Parathyroid adenoma (tissue), 2 donors: ENCODE measurements around the gene KRTAP3-2.
A peak's percentile ranks its signal among the peaks of the same experiment; 100 is the strongest.

Source experiments
- H2AFZ ChIP-seq: fragments of 300-600 bp; sonication (generic); one replicate; pipeline ENCODE4 v1.7.0; 2017; ENCODE audit warnings: antibody characterized with exemption, mild to moderate bottlenecking
- H3K27ac ChIP-seq: fragments of 300-600 bp; sonication (generic); one replicate; pipeline ENCODE4 v1.7.0; 2017
- H3K27me3 ChIP-seq: fragments of 300-600 bp; sonication (generic); one replicate; pipeline ENCODE4 v1.7.0; 2017; ENCODE audit warnings: low read length; ENCODE audit not compliant: control insufficient read depth, insufficient read depth
- H3K36me3 ChIP-seq: fragments of 300-600 bp; sonication (generic); one replicate; pipeline ENCODE4 v1.7.0; 2017; ENCODE audit warnings: low read length; ENCODE audit not compliant: control insufficient read depth, insufficient read depth
- H3K4me1 ChIP-seq: fragments of 300-600 bp; sonication (generic); one replicate; pipeline ENCODE4 v1.7.0; 2017; ENCODE audit warnings: control low read depth
- H3K4me2 ChIP-seq: fragments of 300-600 bp; sonication (generic); one replicate; pipeline ENCODE4 v1.7.0; 2017; ENCODE audit warnings: low read length
- H3K4me3 ChIP-seq: fragments of 300-600 bp; sonication (generic); one replicate; pipeline ENCODE4 v1.7.0; 2017; ENCODE audit warnings: low read depth, low read length
- H3K79me2 ChIP-seq: fragments of 300-600 bp; sonication (generic); one replicate; pipeline ENCODE4 v1.7.0; 2017; ENCODE audit warnings: control low read depth
- H3K9ac ChIP-seq: fragments of 300-600 bp; sonication (generic); one replicate; pipeline ENCODE4 v1.7.0; 2017; ENCODE audit warnings: mild to moderate bottlenecking
- H3K9me3 ChIP-seq: fragments of 300-600 bp; sonication (generic); one replicate; pipeline ENCODE4 v1.7.0; 2017; ENCODE audit warnings: low read length; ENCODE audit not compliant: control insufficient read depth
- TF ChIP-seq, protein P1 (sequence below): fragments of 300-600 bp; sonication (generic); IDR thresholded peaks from one replicate; pipeline ENCODE4 v1.7.0; 2017; ENCODE audit warnings: antibody characterized with exemption, mild to moderate bottlenecking
- donor health status: primary hyperparathyroidism.

KRTAP3-2 gene

DNA sequence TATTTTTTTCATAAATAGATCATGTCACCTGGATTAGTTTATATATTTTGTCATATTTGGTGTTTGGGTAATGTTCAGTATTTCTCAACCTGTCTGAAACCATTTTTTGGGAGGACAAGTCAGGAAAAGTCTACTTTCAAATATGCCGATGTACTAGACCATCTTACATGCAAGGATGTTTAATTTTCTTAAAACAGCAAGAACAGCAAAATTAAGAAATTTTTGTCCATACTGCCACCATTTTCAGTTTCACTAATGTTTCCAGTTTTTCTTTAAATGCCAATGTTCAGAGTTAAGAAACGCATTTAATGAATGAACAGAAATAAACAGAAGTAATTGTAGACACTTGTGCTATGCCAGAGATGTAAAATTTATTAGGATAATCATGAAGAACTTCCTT, 6.6 kb downstream of the KRTAP3-2 start:
- Histone ChIP-seq H3K27ac (no peak overlapping the region), H3K27me3 (no peaks in the 10 kb centered on the region), H2AFZ (no peak overlapping the region), H3K4me2 (no peak overlapping the region), H3K9ac (no peak overlapping the region), H3K9me3 (no peaks in the 10 kb centered on the region), H3K4me1 (no peaks in the 10 kb centered on the region), H3K79me2 (no peaks in the 10 kb centered on the region), H3K36me3 (no peaks in the 10 kb centered on the region), H3K4me3 (no peak overlapping the region)
- TF ChIP-seq, protein P1, sequence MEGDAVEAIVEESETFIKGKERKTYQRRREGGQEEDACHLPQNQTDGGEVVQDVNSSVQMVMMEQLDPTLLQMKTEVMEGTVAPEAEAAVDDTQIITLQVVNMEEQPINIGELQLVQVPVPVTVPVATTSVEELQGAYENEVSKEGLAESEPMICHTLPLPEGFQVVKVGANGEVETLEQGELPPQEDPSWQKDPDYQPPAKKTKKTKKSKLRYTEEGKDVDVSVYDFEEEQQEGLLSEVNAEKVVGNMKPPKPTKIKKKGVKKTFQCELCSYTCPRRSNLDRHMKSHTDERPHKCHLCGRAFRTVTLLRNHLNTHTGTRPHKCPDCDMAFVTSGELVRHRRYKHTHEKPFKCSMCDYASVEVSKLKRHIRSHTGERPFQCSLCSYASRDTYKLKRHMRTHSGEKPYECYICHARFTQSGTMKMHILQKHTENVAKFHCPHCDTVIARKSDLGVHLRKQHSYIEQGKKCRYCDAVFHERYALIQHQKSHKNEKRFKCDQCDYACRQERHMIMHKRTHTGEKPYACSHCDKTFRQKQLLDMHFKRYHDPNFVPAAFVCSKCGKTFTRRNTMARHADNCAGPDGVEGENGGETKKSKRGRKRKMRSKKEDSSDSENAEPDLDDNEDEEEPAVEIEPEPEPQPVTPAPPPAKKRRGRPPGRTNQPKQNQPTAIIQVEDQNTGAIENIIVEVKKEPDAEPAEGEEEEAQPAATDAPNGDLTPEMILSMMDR, result no peak

- no peak overlapping the region for H3K4me2 ChIP-seq
- no peak overlapping the region for H3K9ac ChIP-seq
- no peak overlapping the region for H3K27ac ChIP-seq
- H3K36me3 ChIP-seq, result no peaks in the 10 kb centered on the region
- H3K9me3 ChIP-seq, result no peaks in the 10 kb centered on the region
- H2AFZ ChIP-seq, result no peak overlapping the region
- no peaks in the 10 kb centered on the region for H3K27me3 ChIP-seq
- H3K79me2 ChIP-seq, result no peaks in the 10 kb centered on the region
- no peaks in the 10 kb centered on the region for H3K4me1 ChIP-seq
- H3K4me3 ChIP-seq, result no peak overlapping the region
- TF ChIP-seq, protein P1, result no peak
Observed at GRCh38 chr17:40992666-40993065, 7.0 kb downstream of the KRTAP3-2 start.

DNA sequence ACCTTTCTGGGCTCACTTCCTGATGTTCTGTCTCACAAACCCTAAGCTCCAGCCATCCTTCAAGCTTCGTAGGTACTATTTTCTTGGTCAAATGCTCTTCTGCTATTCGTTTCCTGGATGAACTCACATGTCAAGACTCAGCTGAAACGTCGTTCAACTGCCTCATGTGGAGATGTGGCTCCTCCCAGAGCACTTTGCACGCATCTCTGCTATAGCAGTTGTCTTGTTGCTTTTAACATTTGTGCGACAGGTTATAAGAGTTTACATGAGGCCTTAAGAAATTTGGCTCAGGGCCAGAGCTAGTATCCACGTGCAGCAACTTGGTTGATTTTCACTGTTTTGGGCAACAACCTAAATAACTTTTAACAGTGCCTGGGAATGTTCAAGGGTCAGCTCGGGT, 12.8 kb downstream of the KRTAP3-2 start:
- Histone ChIP-seq H3K27me3 (no peaks in the 10 kb centered on the region), H3K27ac (no peak overlapping the region), H3K4me3 (no peak overlapping the region), H3K36me3 (no peaks in the 10 kb centered on the region), H3K4me2 (no peak overlapping the region), H3K4me1 (no peaks in the 10 kb centered on the region), H2AFZ (no peak overlapping the region), H3K9ac (no peak overlapping the region), H3K79me2 (no peaks in the 10 kb centered on the region), H3K9me3 (no peaks in the 10 kb centered on the region)
- TF ChIP-seq, protein P1, result no peak

DNA sequence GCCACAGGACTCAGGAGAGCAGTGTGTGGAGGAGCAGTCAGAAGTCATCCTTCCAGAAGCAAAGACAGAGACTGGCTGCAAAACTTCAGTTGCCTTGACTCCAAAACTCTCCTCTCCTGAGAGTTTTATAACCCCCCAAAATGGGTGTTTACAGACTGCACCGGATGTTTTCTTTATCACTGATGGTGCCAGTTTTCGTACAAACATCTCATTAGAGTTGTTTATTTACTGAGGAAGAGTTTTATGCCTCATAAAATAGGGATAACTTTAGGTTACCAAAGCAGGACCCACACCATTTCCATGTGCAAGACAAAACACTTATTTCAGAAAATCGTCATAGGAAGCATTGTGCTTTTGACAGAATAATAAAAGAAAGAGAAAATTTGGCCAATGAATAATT, 15.5 kb downstream of the KRTAP3-2 start, which contains the start of gene KRT40:
KRT40 (minus strand) TSS at position 101 of the 400 bp plus-strand sequence; CDS start at position 48, 53 bp downstream.
- Histone ChIP-seq H3K27ac (no peak within 1 kb of the TSS), H3K9me3 (no peaks in the 10 kb centered on the region), H2AFZ (no peak within 1 kb of the TSS), H3K4me3 (no peak within 1 kb of the TSS), H3K79me2 (no peaks in the 10 kb centered on the region), H3K27me3 (no peaks in the 10 kb centered on the region), H3K4me1 (no peaks in the 10 kb centered on the region), H3K9ac (no peak within 1 kb of the TSS), H3K36me3 (no peaks in the 10 kb centered on the region), H3K4me2 (no peak within 1 kb of the TSS)
- TF ChIP-seq, protein P1, result no peak

DNA sequence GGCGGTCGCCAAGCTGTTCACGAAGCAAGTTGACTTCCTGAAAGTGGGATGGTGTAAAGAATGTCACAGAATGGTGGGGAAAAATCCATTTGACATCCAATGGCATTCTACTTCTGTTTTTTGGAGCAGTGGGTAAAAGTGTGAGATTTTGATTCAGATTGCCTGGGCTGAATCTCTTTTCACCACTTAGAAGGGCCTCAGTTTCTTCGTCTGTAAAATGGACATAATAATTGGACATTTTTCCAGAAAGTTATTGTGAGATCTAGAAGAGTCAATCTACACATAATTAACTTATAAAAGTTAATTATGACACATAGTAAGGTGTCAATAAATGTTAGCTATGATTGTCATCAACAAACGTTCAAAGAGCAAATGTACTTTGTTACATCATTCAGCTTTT, 18.6 kb downstream of the KRTAP3-2 start:
- H3K4me3 ChIP-seq, result no peak overlapping the region
- H2AFZ ChIP-seq, result peak overlapping the region; percentile 59
- no peak overlapping the region for H3K4me2 ChIP-seq
- H3K9ac ChIP-seq, result no peak overlapping the region
- H3K9me3 ChIP-seq, result no peaks in the 10 kb centered on the region
- peaks cover 2% of the 10 kb centered on the region for H3K27me3 ChIP-seq
- no peaks in the 10 kb centered on the region for H3K79me2 ChIP-seq
- no peak overlapping the region for H3K27ac ChIP-seq
- H3K4me1 ChIP-seq, result no peaks in the 10 kb centered on the region
- no peaks in the 10 kb centered on the region for H3K36me3 ChIP-seq
- TF ChIP-seq, protein P1, result no peak
